ENCODE measurements around the gene CBFA2T3. TPM values are rescaled to one million over a fixed set of nuclear protein-coding genes. Genes with fewer than 3 reads are reported as not detected.

The CBFA2T3 gene
- polyA plus RNA-seq, 3 donors: 5.3 to 32.2 (median 6.2) TPM

GRCh38 chr16:88888461-88889387 lies 88.3 kb downstream of the CBFA2T3 start:
- H3K4me3 Mint-ChIP-seq: no peak overlapping the region
- intact Hi-C loops (cut with micrococcal nuclease): no loop called here
- H3K4me1 Mint-ChIP-seq: no peaks in the 10 kb centered on the region
- H3K9me3 Mint-ChIP-seq: peaks cover 13 to 21% (median 18%) of the 10 kb centered on the region in 7 donors
- no peak for TF ChIP-seq CTCF (IDR thresholded peaks at IDR 0.05)
- no peak overlapping the region for H3K27ac ChIP-seq (ENCODE audit: low read depth in 1 of 2, low read length in 2 of 2)
- H3K4me1 ChIP-seq (ENCODE audit: control insufficient read depth in 1 of 2, insufficient read depth in 2 of 2, low read length in 2 of 2): no peaks in the 10 kb centered on the region
- H3K4me3 ChIP-seq (replicated peaks in 1 of 3; ENCODE audit: low read depth in 2 of 3, low read length in 3 of 3): no peak overlapping the region
- H3K9ac ChIP-seq (ENCODE audit: insufficient read depth, low read length, poor library complexity, severe bottlenecking): no peak overlapping the region
- H3K27me3 Mint-ChIP-seq (ENCODE audit: low read depth in 3 of 3): peaks cover 0 to 5% (median 1%) of the 10 kb centered on the region in 3 donors
- no peak overlapping the region for H3K4me2 ChIP-seq (replicated peaks; ENCODE audit: extremely low read depth, low read length, poor library complexity, severe bottlenecking)
- no peak overlapping the region for H2AFZ ChIP-seq (ENCODE audit: insufficient read depth, low read depth, low read length, poor library complexity, severe bottlenecking)
- no peaks in the 10 kb centered on the region for H3K79me2 ChIP-seq (ENCODE audit: insufficient read depth, low read length)
- peaks cover 51 to 82% of the 10 kb centered on the region in 2 donors for H3K36me3 Mint-ChIP-seq
- H3K36me3 ChIP-seq (replicated peaks in 1 of 2; ENCODE audit: control insufficient read depth in 1 of 2, insufficient read depth in 2 of 2, low read length in 2 of 2): peaks cover 78 to 83% of the 10 kb centered on the region in 2 donors
- 88% methylated on average over 21 of the region's 30 CpGs for WGBS (ENCODE audit: insufficient coverage)
- no peak for DNase-seq
- peaks cover 96% of the 10 kb centered on the region for H4K20me1 ChIP-seq (ENCODE audit: insufficient read depth, low read length)
- peaks cover 9 to 22% of the 10 kb centered on the region in 2 donors for H3K9me3 ChIP-seq (replicated peaks in 1 of 2; ENCODE audit: control insufficient read depth in 1 of 2, insufficient read depth in 1 of 2, low read length in 2 of 2)
- no peak overlapping the region for H3K27ac Mint-ChIP-seq
- no peaks in the 10 kb centered on the region for H3K27me3 ChIP-seq (ENCODE audit: control insufficient read depth in 2 of 2, insufficient read depth in 2 of 2, low read length in 2 of 2)

GRCh38 chr16:88888057-88888456 lies 89.0 kb downstream of the CBFA2T3 start:
- DNase-seq: no peak
- H3K4me3 ChIP-seq (replicated peaks in 1 of 3; ENCODE audit: low read depth in 2 of 3, low read length in 3 of 3): no peak overlapping the region
- no peaks in the 10 kb centered on the region for H3K79me2 ChIP-seq (ENCODE audit: insufficient read depth, low read length)
- Mint-ChIP-seq H3K27me3 (ENCODE audit: low read depth in 3 of 3) (peaks cover 0 to 5% (median 1%) of the 10 kb centered on the region in 3 donors), H3K36me3 (peaks cover 55 to 85% of the 10 kb centered on the region in 2 donors), H3K27ac (no peak overlapping the region), H3K4me1 (no peaks in the 10 kb centered on the region), H3K4me3 (no peak overlapping the region), H3K9me3 (peaks cover 13 to 22% (median 18%) of the 10 kb centered on the region in 7 donors)
- H4K20me1 ChIP-seq (ENCODE audit: insufficient read depth, low read length): peaks cover 96% of the 10 kb centered on the region
- no peak for TF ChIP-seq CTCF (IDR thresholded peaks at IDR 0.05)
- H3K36me3 ChIP-seq (replicated peaks in 1 of 2; ENCODE audit: control insufficient read depth in 1 of 2, insufficient read depth in 2 of 2, low read length in 2 of 2): peaks cover 78 to 83% of the 10 kb centered on the region in 2 donors
- WGBS (ENCODE audit: insufficient coverage): 97% methylated on average over 10 of the region's 14 CpGs
- no peak overlapping the region for H3K27ac ChIP-seq (ENCODE audit: low read depth in 1 of 2, low read length in 2 of 2)
- H2AFZ ChIP-seq (ENCODE audit: insufficient read depth, low read depth, low read length, poor library complexity, severe bottlenecking): no peak overlapping the region
- intact Hi-C loops (cut with micrococcal nuclease): no loop called here
- H3K9ac ChIP-seq (ENCODE audit: insufficient read depth, low read length, poor library complexity, severe bottlenecking): no peak overlapping the region
- no peaks in the 10 kb centered on the region for H3K4me1 ChIP-seq (ENCODE audit: control insufficient read depth in 1 of 2, insufficient read depth in 2 of 2, low read length in 2 of 2)
- H3K27me3 ChIP-seq (ENCODE audit: control insufficient read depth in 2 of 2, insufficient read depth in 2 of 2, low read length in 2 of 2): no peaks in the 10 kb centered on the region
- no peak overlapping the region for H3K4me2 ChIP-seq (replicated peaks; ENCODE audit: extremely low read depth, low read length, poor library complexity, severe bottlenecking)
- peaks cover 9 to 22% of the 10 kb centered on the region in 2 donors for H3K9me3 ChIP-seq (replicated peaks in 1 of 2; ENCODE audit: control insufficient read depth in 1 of 2, insufficient read depth in 1 of 2, low read length in 2 of 2)

Measured in CD14-positive monocyte (primary cell).